Measurements from ENCODE around the gene SRRM3. TPM values are rescaled to one million over a fixed set of nuclear protein-coding genes. Genes with fewer than 3 reads are reported as not detected.
"Not testable (repeated sequence)": the region's sequence is repeated elsewhere in the genome, so short reads cannot be mapped to it uniquely, and the experiment has no call there.

The SRRM3 gene
- total RNA-seq, 3 donors from 2014 or later (not counting 1 experiment from before 2014, with no cell fraction given), result not detected

DNA sequence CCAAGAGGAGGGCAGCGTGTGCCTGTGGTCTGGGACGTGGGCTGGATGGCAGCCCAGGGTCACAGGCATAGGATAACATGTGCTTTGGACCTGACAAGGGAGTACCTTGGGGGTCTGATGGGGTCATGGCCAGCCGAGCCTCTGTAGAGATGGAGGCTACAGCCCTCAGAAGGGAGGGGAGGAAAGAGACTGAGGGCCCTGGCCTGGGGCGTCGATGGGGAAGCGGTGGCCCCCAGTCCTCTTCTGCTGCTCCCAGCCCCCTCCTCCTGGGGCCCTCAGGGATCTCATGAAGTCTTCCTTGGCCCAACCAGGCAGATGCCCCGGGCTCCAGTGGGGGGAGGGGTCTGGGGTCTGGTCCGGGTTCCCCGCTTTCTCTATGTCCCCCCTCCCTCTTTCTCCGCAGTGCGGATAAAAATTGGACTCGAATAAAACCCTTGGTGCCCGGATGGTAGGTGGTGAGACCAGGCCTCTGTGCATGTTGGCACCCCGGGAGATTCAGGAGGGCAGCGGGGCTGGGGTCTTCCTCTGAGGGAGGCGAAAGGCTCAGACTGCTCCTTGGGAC lies 85.2 kb downstream of the SRRM3 start:
- TF ChIP-seq, protein P1, sequence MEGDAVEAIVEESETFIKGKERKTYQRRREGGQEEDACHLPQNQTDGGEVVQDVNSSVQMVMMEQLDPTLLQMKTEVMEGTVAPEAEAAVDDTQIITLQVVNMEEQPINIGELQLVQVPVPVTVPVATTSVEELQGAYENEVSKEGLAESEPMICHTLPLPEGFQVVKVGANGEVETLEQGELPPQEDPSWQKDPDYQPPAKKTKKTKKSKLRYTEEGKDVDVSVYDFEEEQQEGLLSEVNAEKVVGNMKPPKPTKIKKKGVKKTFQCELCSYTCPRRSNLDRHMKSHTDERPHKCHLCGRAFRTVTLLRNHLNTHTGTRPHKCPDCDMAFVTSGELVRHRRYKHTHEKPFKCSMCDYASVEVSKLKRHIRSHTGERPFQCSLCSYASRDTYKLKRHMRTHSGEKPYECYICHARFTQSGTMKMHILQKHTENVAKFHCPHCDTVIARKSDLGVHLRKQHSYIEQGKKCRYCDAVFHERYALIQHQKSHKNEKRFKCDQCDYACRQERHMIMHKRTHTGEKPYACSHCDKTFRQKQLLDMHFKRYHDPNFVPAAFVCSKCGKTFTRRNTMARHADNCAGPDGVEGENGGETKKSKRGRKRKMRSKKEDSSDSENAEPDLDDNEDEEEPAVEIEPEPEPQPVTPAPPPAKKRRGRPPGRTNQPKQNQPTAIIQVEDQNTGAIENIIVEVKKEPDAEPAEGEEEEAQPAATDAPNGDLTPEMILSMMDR (IDR thresholded peaks at IDR 0.05), result no peak
- ATAC-seq, result no peak
- no peak overlapping the region for H3K4me3 ChIP-seq (ENCODE audit: low read length)
- 88% methylated on average over 13 of the region's 16 CpGs for WGBS (ENCODE audit: insufficient coverage)
- Mint-ChIP-seq H3K27me3 (ENCODE audit: low read depth in 2 of 2) (peaks cover 16 to 25% of the 10 kb centered on the region in 2 donors), H3K27ac (no peak overlapping the region), H3K4me1 (peaks cover 5 to 13% of the 10 kb centered on the region in 2 donors), H3K4me3 (no peak overlapping the region), H3K9me3 (no peaks in the 10 kb centered on the region), H3K36me3 (no peaks in the 10 kb centered on the region)
- no peak for DNase-seq
- peaks cover 15% of the 10 kb centered on the region for H3K4me1 ChIP-seq (ENCODE audit: control insufficient read depth, insufficient read depth, low read length)
- no peaks in the 10 kb centered on the region for H3K36me3 ChIP-seq (ENCODE audit: control insufficient read depth, insufficient read depth, low read length)
- H3K27me3 ChIP-seq (ENCODE audit: control insufficient read depth, insufficient read depth, low read length), result peaks cover 20% of the 10 kb centered on the region
- intact Hi-C loops (cut with micrococcal nuclease), result no loop called here
- no peaks in the 10 kb centered on the region for H3K9me3 ChIP-seq (ENCODE audit: control insufficient read depth, insufficient read depth, low read length)
- H3K27ac ChIP-seq (ENCODE audit: low read length), result no peak overlapping the region

DNA sequence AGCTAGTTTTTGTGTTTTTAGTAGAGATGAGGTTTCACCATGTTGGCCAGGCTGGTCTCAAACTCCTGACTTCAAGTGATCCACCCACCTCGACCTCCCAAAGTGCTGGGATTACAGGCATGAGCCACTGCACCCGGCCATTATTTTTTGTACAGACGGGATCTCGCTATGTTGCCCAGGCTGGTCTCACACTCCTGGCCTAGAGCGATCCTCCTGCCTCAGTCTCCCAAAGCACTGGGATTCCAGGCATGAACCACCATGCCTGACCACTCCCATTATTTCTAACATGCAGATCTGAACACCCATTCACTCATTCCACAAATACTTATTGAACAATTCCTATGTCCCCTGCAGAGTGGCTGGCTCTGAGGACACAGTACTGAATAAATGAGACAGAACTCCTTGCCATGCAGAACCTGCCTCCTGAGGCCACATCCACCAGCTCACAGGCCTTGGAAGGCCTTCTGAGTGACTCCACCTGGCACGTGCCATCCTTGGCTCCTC lies 89.2 kb downstream of the SRRM3 start:
- intact Hi-C loops (cut with micrococcal nuclease), result loop anchor here (1.0 kb wide), 3 partner anchors 23 to 68 kb away; no protein-coding TSS in a partner anchor
- not testable (repeated sequence) for H3K36me3 ChIP-seq (ENCODE audit: control insufficient read depth, insufficient read depth, low read length); H3K4me1 ChIP-seq (ENCODE audit: control insufficient read depth, insufficient read depth, low read length); H3K9me3 ChIP-seq (ENCODE audit: control insufficient read depth, insufficient read depth, low read length); H3K27me3 ChIP-seq (ENCODE audit: control insufficient read depth, insufficient read depth, low read length); H3K4me1 Mint-ChIP-seq; H3K27ac ChIP-seq (ENCODE audit: low read length); H3K9me3 Mint-ChIP-seq; H3K4me3 ChIP-seq (ENCODE audit: low read length); H3K4me3 Mint-ChIP-seq; H3K27me3 Mint-ChIP-seq (ENCODE audit: low read depth in 2 of 2); ATAC-seq; H3K36me3 Mint-ChIP-seq; DNase-seq
- H3K27ac Mint-ChIP-seq, result peak overlapping the region in 1 of 2 donors; percentile 73
- WGBS (ENCODE audit: insufficient coverage), result 88% methylated on average over 6 of the region's 6 CpGs

DNA sequence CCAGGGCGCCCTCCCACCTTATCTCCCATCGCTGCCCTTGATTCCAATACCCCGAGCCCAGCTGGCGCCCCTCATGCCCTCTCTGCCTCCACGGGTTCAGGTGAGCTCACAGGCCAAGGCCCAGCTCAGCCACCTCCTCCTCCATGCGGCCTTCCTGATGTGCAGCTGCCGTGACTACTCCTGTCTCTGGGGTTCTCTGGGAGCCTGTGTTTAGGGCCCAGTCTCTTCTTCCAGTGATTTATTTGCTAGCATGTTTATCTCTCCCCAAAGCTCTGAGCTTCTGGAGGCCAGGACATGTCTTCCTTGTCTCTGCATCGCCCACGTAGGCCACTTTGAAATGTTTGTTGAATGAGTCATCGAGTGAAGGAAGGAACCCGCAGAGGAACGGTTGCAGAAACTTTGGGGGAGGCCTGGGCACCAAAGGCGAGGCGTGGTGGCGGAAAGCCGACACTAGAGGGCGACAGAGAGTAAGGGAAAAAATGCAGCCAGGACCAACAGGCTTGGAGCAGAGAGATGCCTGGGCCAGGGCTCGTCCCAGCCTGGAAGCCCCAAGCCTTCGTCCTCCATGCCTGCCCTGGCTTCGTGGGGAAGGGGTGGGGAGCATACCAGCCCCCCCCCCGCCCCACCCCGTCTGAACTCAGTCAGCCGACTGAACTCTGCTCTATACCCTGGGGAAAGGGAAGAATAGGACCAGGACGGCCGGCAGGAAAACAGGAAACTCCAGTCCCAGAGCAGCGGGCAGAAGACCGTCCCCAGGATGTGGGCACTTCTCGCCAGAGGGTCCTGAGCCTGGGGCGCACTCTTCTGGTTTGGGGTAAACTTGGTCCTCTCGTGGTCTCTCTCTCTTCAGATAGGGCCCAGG lies 89.9 kb downstream of the SRRM3 start:
- Histone ChIP-seq H3K4me3 (ENCODE audit: low read length) (no peak overlapping the region), H3K36me3 (ENCODE audit: control insufficient read depth, insufficient read depth, low read length) (no peaks in the 10 kb centered on the region), H3K27ac (ENCODE audit: low read length) (no peak overlapping the region), H3K4me1 (ENCODE audit: control insufficient read depth, insufficient read depth, low read length) (peaks cover 9% of the 10 kb centered on the region), H3K27me3 (ENCODE audit: control insufficient read depth, insufficient read depth, low read length) (no peaks in the 10 kb centered on the region), H3K9me3 (ENCODE audit: control insufficient read depth, insufficient read depth, low read length) (no peaks in the 10 kb centered on the region)
- no peaks in the 10 kb centered on the region for H3K9me3 Mint-ChIP-seq
- intact Hi-C loops (cut with micrococcal nuclease), result loop anchor here (1.0 kb wide), 3 partner anchors 23 to 68 kb away; no protein-coding TSS in a partner anchor
- peaks cover 5 to 7% of the 10 kb centered on the region in 2 donors for H3K4me1 Mint-ChIP-seq
- TF ChIP-seq, protein P1 (IDR thresholded peaks at IDR 0.05), result peak; percentile 96
- peaks cover 0 to 5% of the 10 kb centered on the region in 2 donors for H3K27me3 Mint-ChIP-seq (ENCODE audit: low read depth in 2 of 2)
- 19% methylated on average over 29 of the region's 30 CpGs for WGBS (ENCODE audit: insufficient coverage)
- DNase-seq (peak; percentile 78 to 91), ATAC-seq (peak; percentile 86 to 97 (median 91))
- peak overlapping the region in 1 of 2 donors; percentile 73 for H3K27ac Mint-ChIP-seq
- H3K36me3 Mint-ChIP-seq, result no peaks in the 10 kb centered on the region
- H3K4me3 Mint-ChIP-seq, result no peak overlapping the region

DNA sequence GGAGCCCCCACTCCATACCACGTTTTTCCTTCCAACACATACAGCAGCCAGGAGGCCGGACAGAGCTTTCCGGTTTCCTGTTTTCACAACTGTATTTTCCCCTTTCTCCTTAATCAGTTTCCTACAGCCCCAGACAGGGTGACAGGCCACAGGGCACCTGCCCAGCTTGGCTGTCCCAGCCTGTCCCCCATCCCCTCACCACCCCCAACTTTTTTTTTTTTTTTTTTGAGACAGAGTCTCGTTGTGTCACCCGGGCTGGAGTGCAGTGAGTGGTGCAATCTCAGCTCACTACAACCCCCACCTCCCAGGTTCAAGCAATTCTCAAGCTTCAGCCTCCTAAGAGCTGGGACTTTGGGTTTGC lies 90.5 kb downstream of the SRRM3 start:
- 2% methylated on average over 3 of the region's 5 CpGs for WGBS (ENCODE audit: insufficient coverage)
- H3K4me1 Mint-ChIP-seq, result peaks cover 5 to 7% of the 10 kb centered on the region in 2 donors
- TF ChIP-seq, protein P1 (IDR thresholded peaks at IDR 0.05), result no peak
- Histone ChIP-seq H3K4me3 (ENCODE audit: low read length) (no peak overlapping the region), H3K27me3 (ENCODE audit: control insufficient read depth, insufficient read depth, low read length) (no peaks in the 10 kb centered on the region), H3K4me1 (ENCODE audit: control insufficient read depth, insufficient read depth, low read length) (peaks cover 9% of the 10 kb centered on the region), H3K9me3 (ENCODE audit: control insufficient read depth, insufficient read depth, low read length) (no peaks in the 10 kb centered on the region), H3K36me3 (ENCODE audit: control insufficient read depth, insufficient read depth, low read length) (no peaks in the 10 kb centered on the region), H3K27ac (ENCODE audit: low read length) (no peak overlapping the region)
- H3K4me3 Mint-ChIP-seq, result no peak overlapping the region
- H3K27me3 Mint-ChIP-seq (ENCODE audit: low read depth in 2 of 2), result peaks cover 0 to 9% of the 10 kb centered on the region in 2 donors
- intact Hi-C loops (cut with micrococcal nuclease), result no loop called here
- DNase-seq, result no peak
- H3K27ac Mint-ChIP-seq, result no peak overlapping the region
- no peaks in the 10 kb centered on the region for H3K9me3 Mint-ChIP-seq
- no peak for ATAC-seq
- H3K36me3 Mint-ChIP-seq, result no peaks in the 10 kb centered on the region

DNA sequence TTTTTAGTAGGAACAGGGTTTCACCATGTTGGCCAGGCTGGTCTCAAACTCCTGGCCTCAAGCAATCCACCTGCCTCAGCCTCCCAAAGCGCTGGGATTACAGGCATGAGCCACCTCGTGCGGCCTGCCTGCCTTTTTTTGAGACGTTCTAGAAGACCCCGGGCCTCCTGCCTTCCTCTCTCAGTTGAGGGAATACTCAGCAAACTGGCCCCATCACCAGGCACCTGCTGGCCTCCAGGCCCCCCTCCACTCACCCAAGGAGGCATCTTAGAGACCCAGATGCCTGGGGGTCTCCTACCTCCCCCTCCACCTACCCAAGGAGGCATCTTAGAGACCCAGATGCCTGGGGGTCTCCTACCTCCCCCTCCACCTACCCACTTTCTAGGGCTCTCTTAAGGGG lies 91.2 kb downstream of the SRRM3 start:
- not testable (repeated sequence) for H3K4me3 Mint-ChIP-seq, ATAC-seq

More for the DNA sequence above, 91.2 kb downstream of the SRRM3 start:
- H3K36me3 Mint-ChIP-seq; H3K9me3 ChIP-seq (ENCODE audit: control insufficient read depth, insufficient read depth, low read length); H3K36me3 ChIP-seq (ENCODE audit: control insufficient read depth, insufficient read depth, low read length); DNase-seq; H3K27ac Mint-ChIP-seq; H3K4me1 Mint-ChIP-seq; intact Hi-C loops (cut with micrococcal nuclease); H3K27me3 Mint-ChIP-seq (ENCODE audit: low read depth in 2 of 2); H3K9me3 Mint-ChIP-seq; H3K27ac ChIP-seq (ENCODE audit: low read length); H3K4me1 ChIP-seq (ENCODE audit: control insufficient read depth, insufficient read depth, low read length); H3K27me3 ChIP-seq (ENCODE audit: control insufficient read depth, insufficient read depth, low read length); H3K4me3 ChIP-seq (ENCODE audit: low read length): not testable (repeated sequence)
- WGBS (ENCODE audit: insufficient coverage), result 84% methylated on average over 5 of the region's 5 CpGs

Data from natural killer cell (primary cell).